HuH-7.5 (cell line): Measurements from ENCODE around the gene FOXO4.
A peak's percentile ranks its signal among the peaks of the same experiment; 100 is the strongest.

Experiments
- DNase-seq: peaks from one replicate; pipeline ENCODE4 v3.0.0; 2011; ENCODE audit warnings: low spot score

The FOXO4 gene

DNA sequence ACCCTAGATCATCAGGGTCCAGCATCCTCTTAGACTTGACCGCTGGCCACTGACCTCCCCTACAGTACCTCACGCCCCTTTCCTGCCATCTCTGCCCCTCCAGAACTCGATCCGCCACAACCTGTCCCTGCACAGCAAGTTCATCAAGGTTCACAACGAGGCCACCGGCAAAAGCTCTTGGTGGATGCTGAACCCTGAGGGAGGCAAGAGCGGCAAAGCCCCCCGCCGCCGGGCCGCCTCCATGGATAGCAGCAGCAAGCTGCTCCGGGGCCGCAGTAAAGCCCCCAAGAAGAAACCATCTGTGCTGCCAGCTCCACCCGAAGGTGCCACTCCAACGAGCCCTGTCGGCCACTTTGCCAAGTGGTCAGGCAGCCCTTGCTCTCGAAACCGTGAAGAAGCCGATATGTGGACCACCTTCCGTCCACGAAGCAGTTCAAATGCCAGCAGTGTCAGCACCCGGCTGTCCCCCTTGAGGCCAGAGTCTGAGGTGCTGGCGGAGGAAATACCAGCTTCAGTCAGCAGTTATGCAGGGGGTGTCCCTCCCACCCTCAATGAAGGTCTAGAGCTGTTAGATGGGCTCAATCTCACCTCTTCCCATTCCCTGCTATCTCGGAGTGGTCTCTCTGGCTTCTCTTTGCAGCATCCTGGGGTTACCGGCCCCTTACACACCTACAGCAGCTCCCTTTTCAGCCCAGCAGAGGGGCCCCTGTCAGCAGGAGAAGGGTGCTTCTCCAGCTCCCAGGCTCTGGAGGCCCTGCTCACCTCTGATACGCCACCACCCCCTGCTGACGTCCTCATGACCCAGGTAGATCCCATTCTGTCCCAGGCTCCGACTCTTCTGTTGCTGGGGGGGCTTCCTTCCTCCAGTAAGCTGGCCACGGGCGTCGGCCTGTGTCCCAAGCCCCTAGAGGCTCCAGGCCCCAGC is 5.2 kb downstream of the FOXO4 start:
- no peak for DNase-seq

DNA sequence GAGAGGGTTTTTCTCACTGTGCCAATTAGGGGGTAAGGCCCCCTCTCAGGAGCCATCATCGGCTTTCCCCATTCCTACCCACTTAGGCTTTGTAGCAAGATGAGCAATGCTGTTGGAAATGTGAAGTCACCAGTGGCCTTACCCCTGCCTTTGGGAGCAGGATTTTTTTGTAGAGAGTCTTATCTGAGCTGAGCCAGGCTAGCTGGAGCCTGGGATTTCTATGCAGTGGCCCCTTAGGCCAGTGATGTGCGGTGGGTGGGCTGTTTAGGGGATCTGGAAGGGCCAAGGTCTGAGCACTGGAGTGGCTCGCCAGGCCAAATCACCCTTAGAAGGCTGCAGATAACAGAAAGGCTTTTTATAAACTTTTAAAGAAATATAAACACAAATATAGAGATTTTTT is 6.6 kb downstream of the FOXO4 start:
- DNase-seq: no peak

DNA sequence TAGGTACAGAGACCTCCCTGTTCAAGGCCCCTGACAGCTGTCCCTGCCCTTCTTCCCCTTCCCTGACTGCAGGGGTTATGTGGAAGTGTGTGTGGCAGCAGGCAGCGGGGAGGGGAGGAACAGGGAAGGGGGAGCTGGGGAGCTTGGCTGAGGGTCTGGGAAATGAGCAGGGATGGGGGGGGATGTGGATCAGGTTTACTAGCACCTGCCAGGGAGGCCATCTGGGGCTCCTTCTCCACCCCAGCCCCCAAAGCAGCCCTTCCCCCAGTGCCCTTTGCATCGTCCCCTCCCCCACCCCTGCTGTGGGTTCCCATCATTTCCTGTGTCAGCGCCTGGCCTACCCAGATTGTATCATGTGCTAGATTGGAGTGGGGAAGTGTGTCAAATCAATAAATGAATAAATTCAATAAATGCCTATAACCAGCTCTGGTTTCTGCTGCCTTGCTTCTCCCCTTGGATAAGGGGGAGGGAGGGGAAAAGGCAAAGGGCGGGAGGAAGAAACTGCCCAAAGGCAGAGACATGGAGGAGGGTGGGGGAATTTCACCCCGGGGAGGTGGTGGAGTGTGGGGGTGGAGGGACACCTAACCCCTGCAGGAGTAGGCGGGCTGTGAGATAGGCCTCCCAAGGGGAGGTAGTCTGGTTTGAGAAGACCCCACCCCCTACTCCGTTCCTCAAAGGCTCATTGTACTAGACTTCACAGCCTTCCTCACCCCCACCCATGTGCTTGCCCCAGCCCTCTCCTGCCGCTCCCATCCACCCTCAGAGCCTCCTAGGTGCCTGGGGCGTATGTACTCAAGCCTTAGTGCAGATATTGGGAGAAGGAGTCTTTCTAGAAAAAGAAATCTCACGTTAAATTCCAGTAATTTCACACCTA is 7.7 kb downstream of the FOXO4 start:
- no peak for DNase-seq

DNA sequence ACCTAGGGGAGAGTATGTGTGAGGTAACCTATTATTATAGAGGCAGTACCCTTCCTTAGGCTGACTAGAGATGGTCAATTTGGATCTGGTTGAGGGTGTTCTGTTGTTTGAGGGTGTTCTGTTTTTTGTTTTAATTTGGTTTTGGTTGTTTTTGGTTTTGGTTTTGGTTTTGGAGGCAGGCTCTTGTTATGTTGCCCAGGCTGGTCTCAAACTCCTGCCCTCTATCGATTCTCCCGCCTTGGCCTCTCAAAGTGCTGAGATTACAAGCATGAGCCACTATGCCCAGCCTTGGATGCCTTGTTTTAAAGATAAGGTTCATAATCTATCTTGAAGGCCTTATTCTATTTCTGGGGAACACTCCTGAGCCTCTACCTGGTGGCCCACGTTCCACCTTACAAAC is 10.0 kb downstream of the FOXO4 start:
- DNase-seq: no peak

DNA sequence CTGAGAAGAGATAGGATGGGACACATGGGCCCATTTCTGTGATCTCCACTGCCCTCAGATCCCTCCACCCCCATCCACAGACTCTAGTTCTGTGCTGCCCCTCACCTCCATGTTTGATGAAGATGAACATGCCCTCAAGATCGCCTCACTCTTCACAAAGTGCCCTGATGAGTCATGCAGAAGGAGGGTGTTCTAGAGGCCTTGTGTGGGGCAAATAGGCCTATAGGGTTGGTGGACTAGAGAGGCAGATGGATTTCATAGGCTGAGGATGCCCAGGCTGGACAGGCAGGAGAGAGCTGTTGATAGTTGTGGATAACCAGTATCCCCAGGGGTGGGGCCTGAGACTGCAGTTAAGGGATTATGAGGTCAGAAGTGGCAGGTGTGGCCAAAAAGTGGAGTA is 10.8 kb downstream of the FOXO4 start, which contains the start of gene CXorf65:
CXorf65 (minus strand) TSS at position 314 of the 400 bp plus-strand sequence; CDS start at position 130, 184 bp downstream.
- DNase-seq: no peak

DNA sequence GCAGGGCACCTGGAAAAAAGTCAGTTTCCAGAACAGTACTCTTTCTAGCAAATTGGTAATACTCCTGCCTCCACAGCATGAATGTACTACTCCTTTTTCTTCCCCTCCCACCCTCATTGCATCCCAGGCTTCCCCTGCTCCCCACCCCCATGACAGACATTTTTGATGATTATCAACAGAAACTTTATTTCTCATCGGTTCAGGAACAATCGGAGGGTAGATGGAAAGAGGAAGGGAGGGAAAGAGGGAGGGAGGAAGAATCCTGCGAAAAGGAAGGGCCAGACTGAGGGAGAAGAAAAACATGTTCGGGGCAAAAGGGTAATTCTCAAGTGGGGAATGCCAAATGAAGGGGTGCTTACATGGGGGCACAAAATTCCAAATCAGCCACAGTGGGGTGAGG is 11.6 kb downstream of the FOXO4 start:
- no peak for DNase-seq

DNA sequence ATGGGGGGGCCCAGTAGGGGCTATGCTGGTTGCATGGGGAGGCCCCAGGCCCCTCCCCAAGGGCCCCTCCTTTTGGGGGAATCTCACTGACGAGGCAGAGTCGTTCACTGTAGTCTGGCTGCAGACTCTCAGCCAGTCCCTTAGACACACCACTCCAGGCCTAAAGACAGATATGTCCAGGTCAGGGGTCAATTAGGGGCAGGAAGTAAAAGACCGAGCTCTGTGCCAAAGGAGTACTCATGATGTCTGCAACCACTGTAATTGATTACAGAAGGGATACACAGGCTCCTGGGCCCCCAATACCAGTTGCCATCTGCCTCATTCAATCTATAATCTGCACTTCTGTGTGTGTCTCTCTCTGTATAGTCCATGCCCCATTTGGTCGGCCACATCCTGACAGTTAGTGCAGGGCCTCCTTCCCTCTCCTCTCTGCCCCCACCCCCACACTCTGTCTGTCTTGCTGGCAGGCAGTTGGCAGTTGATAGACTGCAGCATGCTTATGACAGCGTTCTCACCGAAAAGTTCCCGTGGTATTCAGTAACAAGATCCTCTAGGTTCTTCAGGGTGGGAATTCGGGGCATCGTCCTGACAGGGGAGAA is 12.2 kb downstream of the FOXO4 start:
- no peak for DNase-seq

DNA sequence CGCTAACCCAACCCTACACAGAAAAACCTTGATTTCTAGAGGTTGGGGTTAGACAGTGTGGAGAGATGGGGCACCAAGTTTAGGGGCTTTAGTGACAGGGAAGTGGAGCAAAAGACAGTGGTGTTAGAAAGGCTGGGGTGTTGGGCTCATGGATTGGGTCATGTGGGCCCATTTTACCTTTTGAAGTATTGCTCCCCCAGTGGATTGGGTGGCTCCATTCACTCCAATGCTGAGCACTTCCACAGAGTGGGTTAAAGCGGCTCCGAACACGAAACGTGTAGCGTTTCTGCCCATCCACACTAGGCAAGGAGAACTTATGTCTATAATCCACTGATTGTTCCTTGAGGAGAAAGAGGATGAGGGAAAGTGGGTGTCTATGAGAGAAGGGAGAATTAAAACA is 13.4 kb downstream of the FOXO4 start:
- no peak for DNase-seq

DNA sequence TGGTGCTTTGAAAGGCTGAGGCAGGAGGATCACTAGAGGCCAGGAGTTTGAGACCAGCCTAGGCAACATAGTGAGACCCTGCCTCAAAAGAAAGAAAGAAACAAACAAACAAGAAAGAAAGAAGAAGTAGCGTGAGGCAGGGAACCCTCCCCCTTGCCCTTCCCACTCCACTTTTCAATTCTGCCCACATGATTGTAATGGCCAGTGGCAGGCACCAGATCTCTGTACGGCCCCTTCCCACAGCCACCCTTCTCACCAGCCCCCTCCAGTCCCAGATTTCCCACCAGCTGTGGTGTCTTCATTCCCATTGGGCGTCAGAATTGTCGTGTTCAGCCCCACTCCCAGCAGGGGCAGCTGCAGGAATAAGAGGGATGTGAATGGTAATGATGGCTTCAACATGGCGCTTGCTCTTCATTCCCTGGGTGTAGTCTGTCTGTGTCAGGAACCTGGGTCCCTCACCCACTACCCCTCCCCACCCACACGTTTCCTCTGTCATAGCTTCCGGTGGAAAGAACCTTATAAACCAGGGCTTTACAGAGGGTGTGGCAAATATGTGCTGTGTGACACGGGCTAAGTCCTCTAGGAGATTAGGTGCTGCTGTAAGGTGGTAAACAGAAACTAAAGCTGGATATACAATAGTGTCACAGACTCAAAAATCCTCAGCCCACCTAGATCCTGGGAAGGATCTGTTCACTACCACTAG is 15.6 kb downstream of the FOXO4 start, which contains the start of gene IL2RG:
IL2RG (minus strand) TSS at position 437 of the 703 bp plus-strand sequence; CDS start at position 399, 38 bp downstream.
- no peak for DNase-seq

DNA sequence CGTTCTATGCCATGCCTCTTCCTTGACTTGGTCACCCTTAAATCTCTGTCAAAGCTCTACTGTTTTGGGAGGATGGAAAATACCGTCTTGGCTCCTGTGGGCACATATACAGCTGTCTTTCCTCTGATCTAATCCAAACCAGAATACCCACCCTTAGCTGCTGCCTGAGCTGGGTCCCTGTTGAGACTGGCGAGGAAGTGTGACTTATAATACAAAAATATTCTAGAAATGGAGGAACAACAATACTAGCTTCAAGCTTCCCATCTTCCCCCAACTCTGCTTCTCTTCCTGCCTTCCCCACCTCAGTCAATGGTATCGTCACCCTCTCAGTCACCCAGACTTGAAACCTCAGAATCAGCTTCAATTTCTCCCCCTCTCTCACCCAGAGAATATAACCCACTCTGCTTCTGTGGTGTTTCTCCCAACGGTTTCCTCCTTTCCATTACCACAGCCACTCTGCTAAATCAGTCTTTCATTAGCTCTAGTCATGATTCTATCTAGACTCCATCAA is 16.3 kb downstream of the FOXO4 start:
- DNase-seq: no peak

DNA sequence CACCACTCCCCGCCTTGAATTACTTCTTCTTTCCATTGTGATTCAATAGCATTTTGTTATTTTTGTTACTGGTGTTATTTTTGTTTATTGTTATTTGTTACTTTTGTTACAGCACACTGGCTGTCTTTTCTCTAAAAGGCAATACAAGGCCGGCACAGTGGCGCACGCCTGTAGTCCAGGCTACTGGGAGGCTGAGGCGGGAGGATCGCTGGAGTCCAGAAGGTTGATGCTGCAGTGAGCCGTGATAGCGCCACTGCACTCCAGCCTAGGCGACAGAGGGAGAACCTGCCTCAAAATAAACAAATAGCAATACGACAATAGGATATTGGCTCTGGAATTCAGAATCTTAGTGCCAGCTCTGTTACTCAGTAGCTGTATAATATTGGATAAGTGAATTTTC is 21.7 kb downstream of the FOXO4 start:
- DNase-seq: no peak

DNA sequence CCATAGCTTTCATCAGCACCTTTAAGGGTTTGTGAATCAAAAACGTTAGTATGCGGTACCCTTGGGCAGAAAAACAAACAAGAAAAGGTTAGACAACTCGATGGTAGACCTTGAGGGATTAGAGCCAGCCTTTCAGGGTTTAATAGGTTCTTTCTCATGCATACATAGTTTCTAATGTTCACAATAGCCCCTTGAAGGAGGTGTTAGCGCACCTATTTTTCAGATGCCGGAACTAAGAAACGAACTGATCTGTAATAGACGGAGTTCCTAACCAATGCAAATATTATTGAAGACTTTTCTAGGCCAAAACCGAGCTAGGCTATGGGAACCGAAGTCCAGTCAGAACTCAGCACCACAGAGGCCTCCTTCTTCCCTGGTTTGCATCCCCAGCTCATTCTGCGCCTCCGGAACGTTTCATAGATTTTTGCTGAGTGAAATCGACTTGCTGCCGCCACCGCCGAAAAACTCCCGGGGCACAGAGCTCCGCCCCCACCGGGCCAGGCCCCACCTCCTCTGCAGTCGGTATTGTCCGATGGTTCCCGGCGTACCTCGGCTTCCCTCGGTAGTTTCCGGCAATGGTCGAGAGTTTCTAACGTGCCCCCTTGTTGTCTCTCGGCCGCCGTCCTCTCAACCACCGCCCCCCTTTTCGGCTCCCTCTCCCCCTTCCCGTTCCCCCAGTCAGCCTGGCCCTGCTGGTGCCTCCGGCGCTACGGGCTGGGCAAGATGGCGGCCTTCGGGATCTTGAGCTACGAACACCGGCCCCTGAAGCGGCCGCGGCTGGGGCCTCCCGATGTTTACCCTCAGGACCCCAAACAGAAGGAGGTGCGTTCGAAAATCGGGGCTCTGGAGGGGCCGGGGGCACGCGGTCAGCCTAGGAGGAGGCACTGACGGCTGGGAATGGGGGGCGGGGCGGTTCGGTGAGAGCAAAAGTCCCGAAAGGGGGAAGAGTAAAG is 22.7 kb downstream of the FOXO4 start, which contains the start of gene MED12:
MED12 (plus strand) TSS at position 565 of the 953 bp plus-strand sequence; CDS start at position 724, 159 bp downstream.
- peak; percentile 60 for DNase-seq

DNA sequence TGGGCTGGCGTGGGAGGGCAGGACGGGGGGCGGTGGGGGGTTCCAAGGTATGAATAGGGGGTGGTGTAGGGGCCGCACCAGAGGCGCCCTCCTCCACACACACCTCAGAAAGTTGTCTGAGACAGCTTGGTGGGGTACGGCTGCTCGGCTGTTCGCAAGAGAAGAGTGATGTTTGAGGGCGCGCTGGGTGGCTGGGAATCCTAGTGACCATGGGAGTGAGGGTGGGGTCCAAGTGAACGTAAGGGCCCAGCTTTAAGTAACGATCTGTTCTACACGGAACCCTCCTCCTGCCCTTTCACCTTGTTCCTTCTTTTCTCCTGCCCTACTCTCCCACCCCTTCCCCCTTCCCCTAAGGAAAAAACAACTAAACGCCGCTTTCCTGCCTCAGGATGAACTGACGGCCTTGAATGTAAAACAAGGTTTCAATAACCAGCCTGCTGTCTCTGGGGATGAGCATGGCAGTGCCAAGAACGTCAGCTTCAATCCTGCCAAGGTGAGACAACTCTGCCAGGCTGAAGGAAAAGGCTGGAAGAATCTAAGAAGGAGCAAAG is 23.4 kb downstream of the FOXO4 start:
- DNase-seq: no peak

DNA sequence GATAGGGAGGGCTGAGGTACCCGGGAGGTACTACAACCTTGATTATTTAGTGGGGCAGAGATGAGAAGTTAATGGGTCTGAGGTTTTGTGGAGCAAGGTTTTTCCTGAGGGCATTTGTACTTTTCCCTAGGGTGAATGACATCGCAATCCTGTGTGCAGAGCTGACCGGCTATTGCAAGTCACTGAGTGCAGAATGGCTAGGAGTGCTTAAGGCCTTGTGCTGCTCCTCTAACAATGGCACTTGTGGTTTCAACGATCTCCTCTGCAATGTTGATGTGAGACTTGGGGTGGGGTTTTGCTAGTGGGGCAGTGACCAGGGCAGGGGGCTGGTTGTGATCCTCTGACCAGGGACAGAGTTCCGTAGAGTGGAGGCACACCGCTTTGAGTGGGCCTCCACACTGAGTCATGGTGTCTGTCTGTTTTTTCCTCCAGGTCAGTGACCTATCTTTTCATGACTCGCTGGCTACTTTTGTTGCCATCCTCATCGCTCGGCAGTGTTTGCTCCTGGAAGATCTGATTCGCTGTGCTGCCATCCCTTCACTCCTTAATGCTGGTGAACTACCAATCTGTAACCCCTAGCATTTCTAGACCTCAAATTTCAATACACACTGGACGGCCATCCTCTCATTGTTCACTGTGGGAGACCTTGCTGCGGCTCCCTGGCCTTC is 32.6 kb downstream of the FOXO4 start:
- DNase-seq: no peak

DNA sequence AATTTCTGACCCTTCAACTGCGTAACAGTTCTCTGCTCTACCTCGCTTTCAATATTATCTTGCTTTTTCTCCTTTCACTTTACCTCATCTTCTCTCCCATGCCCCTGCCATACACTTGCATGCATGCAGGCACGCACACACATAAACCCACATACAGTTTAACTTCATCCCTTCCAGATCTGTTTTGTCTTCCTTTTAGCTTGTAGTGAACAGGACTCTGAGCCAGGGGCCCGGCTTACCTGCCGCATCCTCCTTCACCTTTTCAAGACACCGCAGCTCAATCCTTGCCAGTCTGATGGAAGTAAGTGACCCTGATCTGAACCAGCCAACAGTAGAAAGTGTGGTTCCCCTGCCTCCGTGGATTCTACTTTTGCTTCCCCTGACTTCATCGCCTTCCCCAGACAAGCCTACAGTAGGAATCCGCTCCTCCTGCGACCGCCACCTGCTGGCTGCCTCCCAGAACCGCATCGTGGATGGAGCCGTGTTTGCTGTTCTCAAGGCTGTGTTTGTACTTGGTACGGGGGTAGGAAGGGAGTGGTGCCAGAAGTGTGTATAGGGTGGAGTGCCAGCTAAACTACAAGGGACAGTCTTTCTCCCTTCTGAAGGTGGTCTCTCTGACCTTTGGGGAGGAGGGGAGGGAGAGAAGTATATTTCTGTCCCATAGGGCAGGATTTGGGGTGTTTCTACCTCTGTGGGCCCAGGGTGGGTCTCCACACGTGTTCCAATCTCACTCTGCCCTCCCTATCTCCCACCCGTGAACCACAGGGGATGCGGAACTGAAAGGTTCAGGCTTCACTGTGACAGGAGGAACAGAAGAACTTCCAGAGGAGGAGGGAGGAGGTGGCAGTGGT is 33.5 kb downstream of the FOXO4 start:
- peak; percentile 78 for DNase-seq

DNA sequence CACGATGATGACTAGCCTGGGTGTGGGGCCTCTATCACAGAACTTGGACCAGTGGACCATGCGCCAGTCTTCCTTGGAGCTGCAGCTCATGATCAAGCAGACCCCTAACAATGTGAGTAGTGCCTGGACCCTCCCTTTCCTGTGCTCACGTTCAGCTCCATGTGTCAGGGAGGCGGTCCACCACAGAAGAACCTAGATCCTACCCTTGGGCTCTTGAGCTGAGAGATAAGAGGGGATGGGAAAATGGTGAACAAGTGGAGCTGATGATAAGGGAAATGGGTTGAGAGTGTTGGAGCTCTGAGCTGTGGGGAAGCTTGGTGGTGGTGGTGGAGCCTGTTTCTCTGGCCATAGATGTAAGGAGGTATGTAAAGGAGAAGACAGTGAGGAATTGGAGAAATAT is 35.9 kb downstream of the FOXO4 start:
- DNase-seq: no peak

DNA sequence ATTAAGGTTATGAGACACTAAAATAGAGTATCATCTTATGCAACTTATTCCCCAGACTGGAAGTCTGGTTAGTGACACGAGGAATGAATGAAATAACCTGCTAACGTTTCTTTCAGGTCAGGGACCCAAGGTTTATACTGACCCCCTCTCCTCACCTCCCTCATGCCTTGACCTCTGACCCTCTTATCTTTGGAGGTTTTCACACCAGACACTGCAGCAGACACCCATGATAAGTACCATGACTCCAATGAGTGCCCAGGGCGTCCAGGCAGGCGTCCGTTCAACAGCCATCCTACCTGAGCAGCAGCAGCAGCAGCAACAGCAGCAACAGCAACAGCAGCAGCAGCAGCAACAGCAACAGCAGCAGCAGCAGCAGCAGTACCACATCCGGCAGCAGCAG is 44.8 kb downstream of the FOXO4 start:
- DNase-seq: no peak

DNA sequence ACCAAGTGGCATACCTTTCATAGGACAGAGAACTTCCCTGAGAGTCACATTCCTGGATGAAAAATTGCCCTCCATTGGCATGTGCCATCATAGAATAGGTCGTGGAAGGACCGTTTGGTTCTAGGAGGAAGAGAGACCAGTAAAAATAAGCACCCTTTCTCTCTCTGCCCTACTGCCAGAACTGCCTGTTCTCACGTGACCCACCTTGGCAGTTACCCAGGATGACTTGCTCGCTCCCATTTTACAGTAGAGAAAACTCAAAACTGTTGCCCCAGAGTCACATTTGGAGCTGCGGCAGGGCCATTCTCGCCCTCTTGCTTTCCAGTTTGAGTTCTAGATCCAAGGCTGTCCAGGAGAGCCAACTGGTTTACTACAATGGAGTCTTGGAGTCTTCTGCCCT is 47.9 kb downstream of the FOXO4 start:
- DNase-seq: no peak
